SK-N-SH (cell line): ENCODE measurements around the gene DUS4L. TPM values are rescaled to one million over a fixed set of nuclear protein-coding genes. Genes with fewer than 3 reads are reported as not detected.

Experiments used
- CTCF ChIA-PET: fragments of 300-600, 350-600 bp; formaldehyde crosslinking; extraction: SDS; loops from one replicate; lab custom pipeline; 2021; lab: Yijun Ruan, JAX
- POLR2A ChIA-PET: fragments of 350-600 bp; sonication (Branson Sonifier 250); formaldehyde crosslinking; extraction: SDS; loops from one replicate; lab custom pipeline; 2020; ENCODE audit warnings: antibody characterized with exemption, inconsistent platforms; lab: Yijun Ruan, JAX
- DNase-seq: peaks from one replicate; pipeline ENCODE4 v3.0.0; 2012
- H2AFZ ChIP-seq: fragments of 200-600 bp; sonication (generic); 2 replicates; pipeline ENCODE4 v1.8.1; 2016; ENCODE audit warnings: antibody characterized with exemption, mild to moderate bottlenecking, low read depth
- H3F3A ChIP-seq: fragments of 200-600 bp; sonication (generic); replicated peaks from 2 replicates; pipeline ENCODE3; 2016; ENCODE audit warnings: antibody characterized with exemption, mild to moderate bottlenecking; ENCODE audit not compliant: insufficient read depth
- H3K27ac ChIP-seq, 2 experiments: fragments of 200-500 bp in 1 of 2; fragments of 200-600 bp in 1 of 2; sonication (Bioruptor generic) in 1 of 2; sonication (generic), shearing (Covaris generic) in 1 of 2; 2 replicates each; pipeline versions ENCODE4 v1.5.1 to v1.6.1; 2014 to 2016; ENCODE audit warnings: low read depth in 2 of 2, inconsistent platforms in 1 of 2, low read length in 1 of 2, mild to moderate bottlenecking in 1 of 2, mixed read lengths in 1 of 2
- H3K27me3 ChIP-seq: fragments of 200-600 bp; sonication (generic), shearing (Covaris generic); 2 replicates; pipeline ENCODE4 v1.6.1; 2016; ENCODE audit warnings: mixed run types; ENCODE audit not compliant: insufficient read depth
- H3K36me3 ChIP-seq, 2 experiments: fragments of 200-500 bp in 1 of 2; fragments of 200-600 bp in 1 of 2; sonication (Bioruptor generic) in 1 of 2; sonication (generic) in 1 of 2; replicated peaks in 1 of 2; 2 replicates each; pipeline versions ENCODE3 to v1.5.1; 2014 to 2016; ENCODE audit warnings: low read length in 1 of 2, mild to moderate bottlenecking in 1 of 2; ENCODE audit not compliant: insufficient read depth in 2 of 2, control insufficient read depth in 1 of 2
- H3K4me1 ChIP-seq, 2 experiments: fragments of 200-500 bp in 1 of 2; fragments of 200-600 bp in 1 of 2; sonication (Bioruptor generic) in 1 of 2; sonication (generic), shearing (Covaris generic) in 1 of 2; 2 replicates each; pipeline versions ENCODE4 v1.5.1 to v1.6.1; 2014 to 2016; ENCODE audit warnings: low read depth in 1 of 2, low read length in 1 of 2, mixed run types in 1 of 2; ENCODE audit not compliant: insufficient read depth in 2 of 2, control insufficient read depth in 1 of 2
- H3K4me2 ChIP-seq: fragments of 200-600 bp; sonication (generic), shearing (Covaris generic); 2 replicates; pipeline ENCODE4 v1.6.1; 2017; ENCODE audit warnings: mixed run types
- H3K4me3 ChIP-seq, 2 experiments: fragments of 200-500 bp in 1 of 2; fragments of 200-600 bp in 1 of 2; sonication (Bioruptor generic) in 1 of 2; sonication (generic), shearing (Covaris generic) in 1 of 2; 2 replicates each; pipeline versions ENCODE4 v1.5.1 to v1.8.1; 2014 to 2016; ENCODE audit warnings: low read depth in 2 of 2, inconsistent platforms in 1 of 2, low read length in 1 of 2, mild to moderate bottlenecking in 1 of 2, mixed read lengths in 1 of 2, moderate library complexity in 1 of 2
- H3K79me2 ChIP-seq: fragments of 200-600 bp; sonication (generic); 2 replicates; pipeline ENCODE4 v1.8.1; 2017; ENCODE audit warnings: mild to moderate bottlenecking; ENCODE audit not compliant: insufficient read depth
- H3K9ac ChIP-seq: fragments of 200-600 bp; sonication (generic); 2 replicates; pipeline ENCODE4 v1.6.1; 2017; ENCODE audit warnings: mixed run types
- H3K9me2 ChIP-seq: fragments of 200-600 bp; sonication (generic); 2 replicates; pipeline ENCODE4 v1.6.1; 2017; ENCODE audit warnings: mixed run types
- H3K9me3 ChIP-seq: fragments of 200-600 bp; sonication (generic); 2 replicates; pipeline ENCODE4 v1.6.1; 2017; ENCODE audit warnings: mixed run types, mild to moderate bottlenecking, moderate library complexity
- H4K20me1 ChIP-seq: fragments of 200-600 bp; sonication (generic); 2 replicates; pipeline ENCODE4 v1.6.1; 2017; ENCODE audit warnings: mild to moderate bottlenecking, mixed run types; ENCODE audit not compliant: insufficient read depth
- EZH2phosphoT487 ChIP-seq: fragments of 200-600 bp; sonication (generic); IDR thresholded peaks from 2 replicates; pipeline ENCODE4 v1.6.1; 2017; ENCODE audit warnings: low read depth, mixed run types, mild to moderate bottlenecking, antibody characterized with exemption, moderate library complexity, borderline replicate concordance
- FOXM1 ChIP-seq: IDR thresholded peaks from 2 replicates; pipeline ENCODE4 v1.4.0; 2012; ENCODE audit warnings: low read depth, mild to moderate bottlenecking
- GATA2 ChIP-seq: sonication (generic); formaldehyde crosslinking; IDR thresholded peaks from 2 replicates; pipeline ENCODE4 v1.5.0; 2020; ENCODE audit warnings: mild to moderate bottlenecking, missing genetic modification reagents
- MAX ChIP-seq: IDR thresholded peaks from 2 replicates; pipeline ENCODE4 v1.4.0; 2012; ENCODE audit warnings: low read depth
- MXI1 ChIP-seq: IDR thresholded peaks from 2 replicates; pipeline ENCODE4 v1.6.1; 2012; ENCODE audit warnings: mild to moderate bottlenecking, low read depth, low read length, improper control_type of control experiment
- POLR2AphosphoS5 ChIP-seq: IDR thresholded peaks from 2 replicates; pipeline ENCODE4 v1.6.1; 2012; ENCODE audit warnings: low read depth, low read length
- REST ChIP-seq: IDR thresholded peaks from 2 replicates; pipeline ENCODE4 v1.6.1; 2012; ENCODE audit warnings: mild to moderate bottlenecking, low read depth, low read length, moderate library complexity
- TAF1 ChIP-seq: IDR thresholded peaks from 2 replicates; pipeline ENCODE4 v1.6.1; 2012; ENCODE audit warnings: low read depth, mild to moderate bottlenecking, low read length, moderate library complexity, borderline replicate concordance
- YY1 ChIP-seq: IDR thresholded peaks from 2 replicates; pipeline ENCODE4 v1.4.0; 2012; ENCODE audit warnings: low read depth, mild to moderate bottlenecking
- WGBS: methylation state at CpG from one replicate; pipeline ENCODE4 v1.1.6; 2017; ENCODE audit warnings: low lambda C conversion rate; 5-methylcytosine and 5-hydroxymethylcytosine counted together
- polyA plus RNA-seq, 3 experiments: library from polyadenylated mRNA; depleted of rRNA; stranded (reverse); fragments of >200 nt; gene quantifications; 2 replicates each; pipeline ENCODE4 v1.2.3, GENCODE V29; 2012
- TF ChIP-seq, protein P1 (sequence below): fragments of 150-350 bp; IDR thresholded peaks from 2 replicates; pipeline ENCODE4 v1.6.1; 2016; ENCODE audit warnings: mild to moderate bottlenecking, low read depth, low read length

DUS4L gene
- polyA plus RNA-seq, 1 of the 3 experiments (the other 2 are of a cell fraction), result 9.7 TPM

DNA sequence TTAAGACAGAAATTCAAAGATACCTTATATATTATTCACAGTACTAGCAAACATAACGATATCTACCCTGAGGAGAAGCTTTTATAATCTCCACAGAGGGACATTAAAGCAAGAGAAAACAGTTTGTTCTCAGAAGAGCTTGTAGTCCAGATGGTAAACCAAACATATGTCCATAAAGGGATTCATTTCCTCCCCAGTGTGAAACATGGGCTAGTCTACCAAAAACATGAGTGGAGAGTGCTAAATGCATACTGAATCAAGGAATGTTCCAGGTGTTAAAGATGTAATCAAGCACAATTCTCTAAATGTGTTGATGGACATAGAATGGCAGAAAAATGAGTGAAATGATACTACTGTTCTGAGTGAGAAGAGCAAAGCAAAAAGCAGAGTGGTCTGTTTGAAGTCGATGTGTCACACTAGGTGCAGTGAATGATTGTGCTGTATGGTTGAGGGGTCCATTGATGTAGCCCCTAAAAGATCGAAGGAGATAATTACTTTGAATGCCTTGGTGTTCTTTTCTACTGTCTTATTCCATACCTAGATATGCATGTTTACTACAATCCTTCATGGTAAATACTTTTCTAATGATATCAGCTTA is 41.5 kb downstream of the DUS4L start (continued):
- TF ChIP-seq REST (no peak), MAX (no peak), FOXM1 (no peak)
- TF ChIP-seq, all 33 proteins: peak for 0

GRCh38 chr7:107606303-107606702 is 42.5 kb downstream of the DUS4L start:
- H3K36me3 ChIP-seq, result peaks cover 31 to 86% of the 10 kb centered on the region in 2 experiments
- peaks cover 4 to 26% of the 10 kb centered on the region in 2 experiments; a peak in 2 of 4 replicates for H3K4me1 ChIP-seq
- peaks cover 1% of the 10 kb centered on the region for H3F3A ChIP-seq
- ChIA-PET POLR2A (no interaction called here), CTCF (interaction anchor here (1.0 kb wide), 3 partner anchors 14 to 118 kb away, joined by 3 to 5 read pairs (median 3); no protein-coding TSS in a partner anchor)
- H3K4me3 ChIP-seq, result no peak overlapping the region
- TF ChIP-seq TAF1 (no peak), FOXM1 (no peak), MXI1 (no peak), YY1 (no peak), POLR2AphosphoS5 (no peak), EZH2phosphoT487 (no peak), GATA2 (no peak)
- TF ChIP-seq, protein P1, sequence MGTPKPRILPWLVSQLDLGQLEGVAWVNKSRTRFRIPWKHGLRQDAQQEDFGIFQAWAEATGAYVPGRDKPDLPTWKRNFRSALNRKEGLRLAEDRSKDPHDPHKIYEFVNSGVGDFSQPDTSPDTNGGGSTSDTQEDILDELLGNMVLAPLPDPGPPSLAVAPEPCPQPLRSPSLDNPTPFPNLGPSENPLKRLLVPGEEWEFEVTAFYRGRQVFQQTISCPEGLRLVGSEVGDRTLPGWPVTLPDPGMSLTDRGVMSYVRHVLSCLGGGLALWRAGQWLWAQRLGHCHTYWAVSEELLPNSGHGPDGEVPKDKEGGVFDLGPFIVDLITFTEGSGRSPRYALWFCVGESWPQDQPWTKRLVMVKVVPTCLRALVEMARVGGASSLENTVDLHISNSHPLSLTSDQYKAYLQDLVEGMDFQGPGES, result no peak
- no peaks in the 10 kb centered on the region for H3K9me3 ChIP-seq
- H3K27me3 ChIP-seq, result no peaks in the 10 kb centered on the region
- no peak for DNase-seq
- no peak overlapping the region for H3K27ac ChIP-seq
- WGBS, result 100% methylated on average over 1 of the region's 1 CpG
- H2AFZ ChIP-seq, result no peak overlapping the region
- no peak overlapping the region for H3K9ac ChIP-seq
- H3K9me2 ChIP-seq, result no peaks in the 10 kb centered on the region
- no peaks in the 10 kb centered on the region for H4K20me1 ChIP-seq
- H3K79me2 ChIP-seq, result 0 out of 2 replicates have a peak, but pooled peaks cover 2% of the 10 kb centered on the region
- no peak overlapping the region for H3K4me2 ChIP-seq
